HEK293T (cell line): ENCODE data around the gene CARTPT.

Experiments used
- ARNT ChIP-seq: fragments of 450-650 bp; IDR thresholded peaks from 2 replicates; pipeline ENCODE4 v1.6.1; 2017; ENCODE audit warnings: mild to moderate bottlenecking
- ELF4 ChIP-seq: fragments of 450-650 bp; IDR thresholded peaks from 2 replicates; pipeline ENCODE4 v1.6.1; 2017; ENCODE audit warnings: antibody characterized with exemption
- FOXA1 ChIP-seq: fragments of 450-650 bp; IDR thresholded peaks from 2 replicates; pipeline ENCODE4 v1.6.1; 2016; ENCODE audit warnings: mild to moderate bottlenecking
- FOXM1 ChIP-seq: fragments of 450-650 bp; IDR thresholded peaks from 2 replicates; pipeline ENCODE4 v1.6.1; 2017; ENCODE audit warnings: mild to moderate bottlenecking, borderline replicate concordance
- HDGF ChIP-seq: fragments of 450-650 bp; IDR thresholded peaks from 2 replicates; pipeline ENCODE4 v1.6.1; 2017; ENCODE audit warnings: antibody characterized with exemption, borderline replicate concordance
- NFRKB ChIP-seq: fragments of 450-650 bp; IDR thresholded peaks from 2 replicates; pipeline ENCODE4 v1.6.1; 2016; ENCODE audit warnings: mild to moderate bottlenecking, moderate library complexity
- SUZ12 ChIP-seq: fragments of 450-650 bp; IDR thresholded peaks from 2 replicates; pipeline ENCODE4 v1.6.1; 2016; ENCODE audit warnings: mild to moderate bottlenecking
- TF ChIP-seq, protein P1 (sequence below): fragments of 450-650 bp; IDR thresholded peaks from 2 replicates; pipeline ENCODE4 v1.6.1; 2016

DNA sequence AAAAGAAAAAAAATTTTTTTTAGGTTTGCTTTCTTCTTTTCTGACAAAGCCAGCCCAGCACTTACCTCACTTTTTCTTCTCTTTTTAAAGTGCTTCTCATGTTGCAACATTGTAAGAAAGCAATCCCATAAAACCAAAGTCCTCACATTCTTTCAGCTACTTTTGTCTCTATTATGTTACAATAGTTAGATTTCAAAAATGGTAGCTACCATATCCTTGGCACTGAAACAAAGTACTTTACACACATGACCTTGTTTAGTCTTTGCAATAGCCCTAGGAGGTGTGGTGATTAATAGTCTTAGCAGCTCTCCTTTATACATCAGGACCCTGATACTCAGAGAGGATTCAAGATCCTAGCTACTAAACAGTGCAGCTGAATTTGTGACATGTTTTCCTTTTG, 23.5 kb upstream of the CARTPT start:
- TF ChIP-seq FOXA1 (no peak), NFRKB (no peak), ARNT (no peak), ELF4 (no peak), FOXM1 (no peak), HDGF (no peak), SUZ12 (no peak)
- TF ChIP-seq, protein P1, sequence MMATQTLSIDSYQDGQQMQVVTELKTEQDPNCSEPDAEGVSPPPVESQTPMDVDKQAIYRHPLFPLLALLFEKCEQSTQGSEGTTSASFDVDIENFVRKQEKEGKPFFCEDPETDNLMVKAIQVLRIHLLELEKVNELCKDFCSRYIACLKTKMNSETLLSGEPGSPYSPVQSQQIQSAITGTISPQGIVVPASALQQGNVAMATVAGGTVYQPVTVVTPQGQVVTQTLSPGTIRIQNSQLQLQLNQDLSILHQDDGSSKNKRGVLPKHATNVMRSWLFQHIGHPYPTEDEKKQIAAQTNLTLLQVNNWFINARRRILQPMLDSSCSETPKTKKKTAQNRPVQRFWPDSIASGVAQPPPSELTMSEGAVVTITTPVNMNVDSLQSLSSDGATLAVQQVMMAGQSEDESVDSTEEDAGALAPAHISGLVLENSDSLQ: no peak
